GM12864 (cell line): ENCODE measurements around the gene PFKFB4.
A peak's percentile ranks its signal among the peaks of the same experiment; 100 is the strongest.

Experiments used
- DNase-seq: peaks from one replicate; pipeline ENCODE4 v3.0.0-alpha.2; 2011; ENCODE audit warnings: low read depth
- H3K4me3 ChIP-seq: 2 replicates; pipeline ENCODE4 v1.5.1; 2011; ENCODE audit warnings: mild to moderate bottlenecking, low read depth, low read length, control low read depth
- TF ChIP-seq, protein P1 (sequence below): IDR thresholded peaks from 2 replicates; pipeline ENCODE4 v1.5.1; 2011; ENCODE audit warnings: low read depth, mild to moderate bottlenecking, moderate library complexity, low read length, control low read depth, inconsistent platforms; ENCODE audit errors: missing control alignments

Gene PFKFB4

DNA sequence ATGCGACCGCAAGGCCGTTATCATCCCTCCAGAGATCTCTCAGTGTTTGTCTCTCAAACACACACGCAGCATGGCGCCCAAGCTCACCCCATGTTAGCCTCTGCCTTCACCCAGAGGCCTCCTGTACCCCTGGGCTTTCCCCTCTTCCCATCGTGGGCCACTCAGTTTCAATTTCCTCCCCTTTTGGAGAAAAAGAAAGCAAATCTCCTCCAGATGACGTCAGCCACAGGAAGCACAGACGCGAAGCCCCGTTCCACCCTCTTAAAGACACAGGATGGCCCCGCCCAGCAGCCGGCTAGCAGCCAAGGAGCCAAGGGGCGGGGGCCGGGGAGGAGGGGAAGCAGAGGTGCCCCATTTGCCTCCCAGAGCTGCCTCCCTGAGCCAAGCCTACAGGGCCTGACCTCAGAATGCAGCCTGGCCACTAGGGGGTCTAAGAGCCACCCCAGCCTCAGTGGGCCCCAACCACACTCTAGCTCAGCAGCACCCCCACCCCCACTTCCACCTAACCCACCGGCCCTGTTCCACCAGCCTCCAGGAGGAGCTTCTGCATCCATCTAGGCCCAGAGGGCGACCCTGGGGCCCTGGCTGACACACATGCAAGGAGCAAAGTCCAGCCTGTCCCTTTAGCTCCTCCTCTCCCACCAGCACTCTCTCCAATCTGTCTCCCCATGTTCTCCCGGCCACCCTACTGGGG is 83.5 kb downstream of the PFKFB4 start:
- TF ChIP-seq, protein P1, sequence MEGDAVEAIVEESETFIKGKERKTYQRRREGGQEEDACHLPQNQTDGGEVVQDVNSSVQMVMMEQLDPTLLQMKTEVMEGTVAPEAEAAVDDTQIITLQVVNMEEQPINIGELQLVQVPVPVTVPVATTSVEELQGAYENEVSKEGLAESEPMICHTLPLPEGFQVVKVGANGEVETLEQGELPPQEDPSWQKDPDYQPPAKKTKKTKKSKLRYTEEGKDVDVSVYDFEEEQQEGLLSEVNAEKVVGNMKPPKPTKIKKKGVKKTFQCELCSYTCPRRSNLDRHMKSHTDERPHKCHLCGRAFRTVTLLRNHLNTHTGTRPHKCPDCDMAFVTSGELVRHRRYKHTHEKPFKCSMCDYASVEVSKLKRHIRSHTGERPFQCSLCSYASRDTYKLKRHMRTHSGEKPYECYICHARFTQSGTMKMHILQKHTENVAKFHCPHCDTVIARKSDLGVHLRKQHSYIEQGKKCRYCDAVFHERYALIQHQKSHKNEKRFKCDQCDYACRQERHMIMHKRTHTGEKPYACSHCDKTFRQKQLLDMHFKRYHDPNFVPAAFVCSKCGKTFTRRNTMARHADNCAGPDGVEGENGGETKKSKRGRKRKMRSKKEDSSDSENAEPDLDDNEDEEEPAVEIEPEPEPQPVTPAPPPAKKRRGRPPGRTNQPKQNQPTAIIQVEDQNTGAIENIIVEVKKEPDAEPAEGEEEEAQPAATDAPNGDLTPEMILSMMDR: peak; percentile 52
- H3K4me3 ChIP-seq: peak overlapping the region; percentile 81
- peak; percentile 93 for DNase-seq

DNA sequence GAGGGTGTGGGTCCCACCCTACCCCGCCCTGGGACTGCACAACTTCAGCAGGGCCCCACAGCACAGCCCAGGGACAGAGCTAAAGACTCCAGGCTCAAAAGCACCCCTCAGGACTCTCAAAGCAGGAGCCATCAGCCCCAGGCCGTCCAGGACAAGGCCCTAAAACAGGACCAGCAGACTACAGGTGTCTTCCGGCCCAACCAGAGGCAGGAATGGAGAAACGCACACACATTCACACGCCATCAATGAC is 84.0 kb downstream of the PFKFB4 start:
- peak overlapping the region; percentile 81 for H3K4me3 ChIP-seq
- TF ChIP-seq, protein P1: no peak
- no peak for DNase-seq

DNA sequence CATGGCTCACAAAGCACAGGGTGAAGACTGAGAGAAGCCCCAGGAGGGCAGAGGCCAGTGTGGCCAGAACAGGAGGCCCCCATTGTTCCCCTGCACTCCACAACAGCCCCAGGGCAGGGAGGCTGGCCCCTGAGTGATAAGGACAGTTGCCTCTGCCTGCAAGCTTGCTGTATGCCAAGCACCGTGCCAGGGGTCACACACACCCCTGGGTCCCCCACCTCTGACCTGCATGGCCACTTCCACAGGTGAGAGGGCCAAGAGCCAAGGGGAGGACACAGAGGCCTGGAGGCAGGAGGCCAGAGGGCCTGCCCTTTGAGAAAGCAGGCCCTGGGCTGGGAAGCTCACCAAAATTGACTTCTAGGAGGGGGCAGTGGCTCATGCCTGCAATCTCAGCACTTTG is 86.3 kb downstream of the PFKFB4 start:
- TF ChIP-seq, protein P1: no peak
- no peak for DNase-seq
- H3K4me3 ChIP-seq: no peak overlapping the region

DNA sequence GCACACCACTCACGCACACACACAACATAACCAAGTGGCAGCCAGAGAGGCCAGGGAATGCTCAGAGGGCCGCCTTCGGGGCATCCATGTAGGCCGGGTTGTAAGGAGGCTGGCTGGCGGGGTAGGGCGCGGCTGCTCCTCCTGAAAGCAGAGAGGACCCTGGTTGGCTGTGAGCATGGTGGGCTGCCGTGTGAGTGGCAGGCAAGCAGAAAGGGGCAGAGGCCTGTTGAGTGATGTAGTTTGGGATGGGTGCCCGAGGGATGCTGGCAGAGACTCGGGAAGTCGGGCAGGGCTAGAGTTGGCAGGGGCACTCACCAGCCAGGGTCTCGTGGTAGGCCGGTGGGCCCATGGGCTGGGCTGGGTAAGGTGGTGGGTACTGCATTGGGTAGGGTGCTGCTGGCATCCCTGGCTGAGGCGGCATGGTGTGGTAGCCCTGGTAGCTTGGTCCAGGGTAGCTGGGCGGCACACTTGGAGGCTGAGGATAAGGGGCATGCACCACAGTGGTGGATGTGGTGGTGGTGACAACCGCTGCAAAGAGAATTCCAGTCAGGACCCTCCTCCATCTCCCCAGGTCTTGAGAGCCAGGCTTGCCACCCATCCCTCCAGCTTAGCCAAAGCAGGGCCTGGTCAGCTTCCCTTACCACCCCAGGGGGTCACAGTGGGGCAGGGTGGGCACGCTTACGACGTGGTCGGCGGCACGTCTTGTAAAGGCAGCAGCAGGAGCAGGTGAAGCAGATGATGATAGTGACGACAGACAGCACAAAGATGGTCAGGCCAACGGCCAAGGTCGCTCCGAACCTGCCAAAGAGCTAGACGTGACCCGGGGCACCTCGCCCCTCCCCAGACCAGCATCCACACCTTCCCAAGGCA is 87.3 kb downstream of the PFKFB4 start:
- TF ChIP-seq, protein P1: no peak
- no peak for DNase-seq
- H3K4me3 ChIP-seq: no peak overlapping the region

DNA sequence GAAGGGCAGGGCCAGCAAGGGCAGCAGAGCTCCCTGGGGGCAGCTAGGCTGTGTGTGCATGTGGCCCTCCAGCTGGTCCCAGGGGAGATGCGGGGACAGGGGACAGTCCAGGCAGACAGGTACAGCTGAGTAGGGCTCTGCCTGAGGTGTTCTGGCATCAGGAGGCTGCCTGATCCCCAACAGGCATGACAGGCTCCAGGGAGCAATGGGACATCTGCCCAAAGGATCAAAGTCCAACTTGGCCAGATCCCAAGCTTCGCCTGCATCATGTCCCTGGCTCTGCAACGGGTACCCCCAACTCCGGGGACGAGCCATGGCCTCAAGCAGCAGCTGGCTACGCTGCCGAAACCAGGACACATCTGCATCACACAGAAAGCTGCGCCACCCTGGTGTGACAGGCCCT is 88.3 kb downstream of the PFKFB4 start:
- TF ChIP-seq, protein P1: no peak
- H3K4me3 ChIP-seq: peak overlapping the region; percentile 81; the same call in 1 of the 2 replicates
- DNase-seq: no peak
